ENCODE results near the gene LETM1. TPM values are rescaled to one million over a fixed set of nuclear protein-coding genes. Genes with fewer than 3 reads are reported as not detected.
A peak's percentile ranks its signal among the peaks of the same experiment; 100 is the strongest.

Gene LETM1
- total RNA-seq, 1 donor from 2014 or later: 46.1 TPM

DNA sequence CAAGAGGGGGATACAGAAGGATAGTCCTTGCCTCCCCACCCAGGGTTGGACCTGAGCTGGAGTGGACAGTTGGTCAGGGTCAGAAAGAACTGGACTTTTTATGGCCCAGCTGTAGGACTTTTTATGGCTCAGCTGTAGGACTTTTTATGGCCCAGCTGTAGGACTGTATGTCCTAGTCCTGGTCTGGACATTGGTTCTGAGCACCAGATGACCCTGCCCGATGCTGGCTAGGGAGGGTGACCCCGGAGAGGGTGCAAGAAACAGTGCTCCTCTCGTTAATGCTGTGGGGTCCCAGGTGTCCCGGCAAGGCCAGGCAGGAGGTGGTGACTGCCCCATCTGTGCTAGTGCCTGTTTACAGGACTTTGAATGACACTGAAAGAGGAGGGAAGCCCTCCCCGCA lies 2.0 kb upstream of the LETM1 start:
- H3K27me3 Mint-ChIP-seq: peaks cover 3% of the 10 kb centered on the region
- H3K9me3 Mint-ChIP-seq (ENCODE audit: low read depth): no peaks in the 10 kb centered on the region
- peaks cover 19% of the 10 kb centered on the region for H3K4me1 Mint-ChIP-seq (ENCODE audit: low read depth)
- H3K27ac Mint-ChIP-seq: no peak overlapping the region
- no peak overlapping the region for H3K4me3 Mint-ChIP-seq (ENCODE audit: low read depth)
- TF ChIP-seq, protein P1, sequence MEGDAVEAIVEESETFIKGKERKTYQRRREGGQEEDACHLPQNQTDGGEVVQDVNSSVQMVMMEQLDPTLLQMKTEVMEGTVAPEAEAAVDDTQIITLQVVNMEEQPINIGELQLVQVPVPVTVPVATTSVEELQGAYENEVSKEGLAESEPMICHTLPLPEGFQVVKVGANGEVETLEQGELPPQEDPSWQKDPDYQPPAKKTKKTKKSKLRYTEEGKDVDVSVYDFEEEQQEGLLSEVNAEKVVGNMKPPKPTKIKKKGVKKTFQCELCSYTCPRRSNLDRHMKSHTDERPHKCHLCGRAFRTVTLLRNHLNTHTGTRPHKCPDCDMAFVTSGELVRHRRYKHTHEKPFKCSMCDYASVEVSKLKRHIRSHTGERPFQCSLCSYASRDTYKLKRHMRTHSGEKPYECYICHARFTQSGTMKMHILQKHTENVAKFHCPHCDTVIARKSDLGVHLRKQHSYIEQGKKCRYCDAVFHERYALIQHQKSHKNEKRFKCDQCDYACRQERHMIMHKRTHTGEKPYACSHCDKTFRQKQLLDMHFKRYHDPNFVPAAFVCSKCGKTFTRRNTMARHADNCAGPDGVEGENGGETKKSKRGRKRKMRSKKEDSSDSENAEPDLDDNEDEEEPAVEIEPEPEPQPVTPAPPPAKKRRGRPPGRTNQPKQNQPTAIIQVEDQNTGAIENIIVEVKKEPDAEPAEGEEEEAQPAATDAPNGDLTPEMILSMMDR (IDR thresholded peaks at IDR 0.05; ENCODE audit: unreplicated experiment): no peak
- no peak for DNase-seq (ENCODE audit: low spot score, unreplicated experiment)
- H3K36me3 Mint-ChIP-seq (ENCODE audit: insufficient read depth): no peaks in the 10 kb centered on the region

DNA sequence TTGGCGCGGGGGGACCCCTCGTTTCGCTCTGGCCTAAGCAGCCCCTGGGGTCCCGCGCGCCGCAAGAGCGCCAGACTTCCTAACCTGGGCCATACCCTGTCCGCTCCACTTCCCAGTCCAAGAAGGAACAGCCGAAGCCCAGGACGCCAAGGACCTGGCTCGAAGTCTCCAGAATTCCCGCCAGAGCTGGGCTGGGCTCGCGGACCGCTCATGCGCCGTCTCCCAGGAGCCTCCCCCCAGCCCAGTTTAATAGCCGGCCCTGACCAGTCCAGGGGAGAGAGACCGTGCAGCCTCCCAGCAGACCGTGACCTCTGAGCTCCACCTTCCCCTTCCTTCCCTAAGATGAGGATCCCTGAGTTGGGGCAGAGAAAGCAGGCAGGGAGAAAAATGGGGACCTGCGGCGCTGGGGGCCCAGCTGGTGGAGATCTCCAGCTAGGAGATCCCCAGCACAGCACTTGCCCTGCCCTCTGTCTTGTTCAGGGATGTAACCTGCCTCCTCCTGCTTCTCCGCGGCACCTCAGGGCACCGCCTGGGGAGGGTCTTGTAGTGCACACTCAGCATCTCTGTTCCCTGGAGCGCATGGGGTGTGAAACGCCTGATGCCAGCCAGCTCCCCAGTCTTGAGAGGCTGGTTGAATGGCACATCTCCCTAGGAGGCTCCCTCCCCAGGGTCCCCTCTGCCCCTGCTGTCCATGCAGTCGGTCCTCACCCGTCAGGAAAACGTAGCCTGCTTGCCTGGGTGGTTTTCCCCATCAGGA lies 1.2 kb upstream of the LETM1 start:
- TF ChIP-seq, protein P1 (IDR thresholded peaks at IDR 0.05; ENCODE audit: unreplicated experiment): no peak
- peaks cover 3% of the 10 kb centered on the region for H3K27me3 Mint-ChIP-seq
- H3K4me3 Mint-ChIP-seq (ENCODE audit: low read depth): peak overlapping the region; percentile 78
- peaks cover 17% of the 10 kb centered on the region for H3K4me1 Mint-ChIP-seq (ENCODE audit: low read depth)
- DNase-seq (ENCODE audit: low spot score, unreplicated experiment): no peak
- no peaks in the 10 kb centered on the region for H3K9me3 Mint-ChIP-seq (ENCODE audit: low read depth)
- H3K27ac Mint-ChIP-seq: no peak overlapping the region
- H3K36me3 Mint-ChIP-seq (ENCODE audit: insufficient read depth): no peaks in the 10 kb centered on the region

DNA sequence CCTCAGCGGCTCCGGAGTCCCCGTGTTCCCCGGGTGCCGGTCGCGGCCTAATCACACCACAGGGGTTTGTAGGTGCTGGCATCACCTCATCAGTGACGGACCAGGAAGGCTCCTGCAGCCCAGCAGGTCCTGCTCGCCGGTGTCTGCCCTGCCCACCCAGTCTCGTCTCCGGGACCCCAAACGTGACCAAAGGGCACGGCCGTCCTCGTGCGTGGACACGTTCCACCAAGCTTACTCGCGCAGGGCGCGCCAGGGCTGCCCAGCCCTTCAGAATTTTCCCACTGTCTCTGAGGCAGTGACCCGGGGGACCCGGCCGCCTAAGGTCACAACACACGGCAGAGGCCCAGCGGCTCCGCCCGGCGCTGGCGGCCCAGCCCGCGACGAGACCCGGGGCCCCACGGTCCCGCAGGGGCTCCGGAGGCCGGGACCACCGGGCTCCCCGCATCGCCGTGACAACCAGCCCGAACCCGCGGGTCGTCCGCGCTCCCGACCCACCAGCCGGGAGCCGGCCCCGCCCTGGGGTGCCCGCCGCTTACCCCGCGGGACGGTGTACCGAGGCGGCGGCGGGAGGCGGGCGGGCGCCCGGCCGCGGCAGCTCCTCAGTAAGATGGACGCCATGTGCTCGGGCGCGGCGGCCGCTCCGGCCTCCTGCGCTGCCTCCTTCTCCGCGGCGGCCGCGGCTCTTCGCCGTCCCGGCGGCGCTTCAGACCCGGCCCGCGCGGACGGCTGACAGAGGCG lies 454 bp downstream of the LETM1 start:
- TF ChIP-seq, protein P1 (IDR thresholded peaks at IDR 0.05; ENCODE audit: unreplicated experiment): no peak
- no peaks in the 10 kb centered on the region for H3K36me3 Mint-ChIP-seq (ENCODE audit: insufficient read depth)
- peak; percentile 25 for DNase-seq (ENCODE audit: low spot score, unreplicated experiment)
- H3K4me3 Mint-ChIP-seq (ENCODE audit: low read depth): peak overlapping the region; percentile 78
- peaks cover 15% of the 10 kb centered on the region for H3K4me1 Mint-ChIP-seq (ENCODE audit: low read depth)
- H3K9me3 Mint-ChIP-seq (ENCODE audit: low read depth): no peaks in the 10 kb centered on the region
- H3K27me3 Mint-ChIP-seq: peaks cover 3% of the 10 kb centered on the region
- no peak overlapping the region for H3K27ac Mint-ChIP-seq

DNA sequence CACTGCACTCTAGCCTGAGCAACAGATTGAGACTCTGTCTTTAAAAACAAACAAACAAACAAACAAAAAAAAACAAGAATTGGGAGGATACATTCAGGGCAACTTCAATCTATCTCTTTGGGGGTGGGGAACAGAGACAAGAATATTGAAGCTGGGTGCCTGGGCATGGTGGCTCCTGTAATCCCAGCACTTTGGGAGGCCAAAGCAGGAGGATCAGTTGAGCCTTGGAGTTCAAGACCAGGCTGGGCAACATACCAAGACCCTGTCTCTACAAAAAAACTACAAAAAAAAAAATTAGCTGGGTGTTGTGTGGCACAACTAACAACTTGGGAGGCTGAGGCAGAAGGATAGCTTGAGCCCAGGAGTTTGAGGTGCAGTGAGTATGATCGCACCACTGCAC lies 1.2 kb downstream of the LETM1 start:
- TF ChIP-seq, protein P1 (IDR thresholded peaks at IDR 0.05; ENCODE audit: unreplicated experiment): no peak
- Mint-ChIP-seq H3K27me3 (peaks cover 3% of the 10 kb centered on the region), H3K36me3 (ENCODE audit: insufficient read depth) (no peaks in the 10 kb centered on the region), H3K9me3 (ENCODE audit: low read depth) (no peaks in the 10 kb centered on the region), H3K4me3 (ENCODE audit: low read depth) (peak overlapping the region; percentile 78), H3K27ac (peak overlapping the region; percentile 67), H3K4me1 (ENCODE audit: low read depth) (peaks cover 15% of the 10 kb centered on the region)
- no peak for DNase-seq (ENCODE audit: low spot score, unreplicated experiment)

DNA sequence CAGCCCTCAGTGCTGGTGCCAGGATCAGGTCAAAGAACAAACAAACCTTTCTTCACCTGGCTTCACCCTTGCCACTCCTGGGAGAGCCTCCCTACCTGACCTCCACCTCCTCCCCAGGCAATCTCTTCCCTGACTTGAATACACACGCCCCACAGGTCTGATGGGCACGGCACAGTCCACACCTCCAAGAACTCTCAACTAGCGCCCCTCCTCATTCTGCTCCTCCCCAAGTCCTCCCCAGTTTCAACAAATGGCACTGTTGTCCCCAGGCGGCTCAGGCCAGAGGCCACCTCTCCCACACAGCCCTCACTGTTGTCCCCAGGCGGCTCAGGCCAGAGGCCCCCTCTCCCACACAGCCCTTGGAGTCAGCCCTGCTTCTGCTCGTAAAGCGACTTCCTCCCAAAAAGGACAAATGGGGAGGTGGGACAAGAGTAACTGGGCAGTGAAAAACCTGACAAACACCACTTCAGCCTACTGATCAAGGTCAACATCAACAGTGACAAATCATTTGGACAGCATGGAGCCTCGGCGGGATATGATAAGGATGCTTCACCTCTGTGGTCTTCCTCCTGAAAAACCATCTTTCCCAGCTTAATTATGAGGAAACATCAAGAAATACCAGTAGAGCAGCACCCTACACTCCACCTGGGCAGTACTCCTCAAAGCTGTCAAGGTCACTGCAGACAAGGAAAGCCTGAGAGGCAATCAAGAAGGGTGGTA lies 2.9 kb downstream of the LETM1 start:
- Mint-ChIP-seq H3K9me3 (ENCODE audit: low read depth) (no peaks in the 10 kb centered on the region), H3K4me1 (ENCODE audit: low read depth) (peaks cover 15% of the 10 kb centered on the region), H3K27ac (peak overlapping the region; percentile 76), H3K4me3 (ENCODE audit: low read depth) (peak overlapping the region; percentile 42), H3K36me3 (ENCODE audit: insufficient read depth) (no peaks in the 10 kb centered on the region), H3K27me3 (no peaks in the 10 kb centered on the region)
- TF ChIP-seq, protein P1 (IDR thresholded peaks at IDR 0.05; ENCODE audit: unreplicated experiment): no peak
- no peak for DNase-seq (ENCODE audit: low spot score, unreplicated experiment)

Measured in progenitor cell of endocrine pancreas (in vitro differentiated cells).